ENCODE data around the gene ACTN1. TPM values are rescaled to one million over a fixed set of nuclear protein-coding genes. Genes with fewer than 3 reads are reported as not detected.

Gene ACTN1
- total RNA-seq, 3 donors from 2014 or later: 75.0 to 295 (median 290) TPM

- no peaks in the 10 kb centered on the region for H3K9me3 ChIP-seq
- TF ChIP-seq, protein P1, sequence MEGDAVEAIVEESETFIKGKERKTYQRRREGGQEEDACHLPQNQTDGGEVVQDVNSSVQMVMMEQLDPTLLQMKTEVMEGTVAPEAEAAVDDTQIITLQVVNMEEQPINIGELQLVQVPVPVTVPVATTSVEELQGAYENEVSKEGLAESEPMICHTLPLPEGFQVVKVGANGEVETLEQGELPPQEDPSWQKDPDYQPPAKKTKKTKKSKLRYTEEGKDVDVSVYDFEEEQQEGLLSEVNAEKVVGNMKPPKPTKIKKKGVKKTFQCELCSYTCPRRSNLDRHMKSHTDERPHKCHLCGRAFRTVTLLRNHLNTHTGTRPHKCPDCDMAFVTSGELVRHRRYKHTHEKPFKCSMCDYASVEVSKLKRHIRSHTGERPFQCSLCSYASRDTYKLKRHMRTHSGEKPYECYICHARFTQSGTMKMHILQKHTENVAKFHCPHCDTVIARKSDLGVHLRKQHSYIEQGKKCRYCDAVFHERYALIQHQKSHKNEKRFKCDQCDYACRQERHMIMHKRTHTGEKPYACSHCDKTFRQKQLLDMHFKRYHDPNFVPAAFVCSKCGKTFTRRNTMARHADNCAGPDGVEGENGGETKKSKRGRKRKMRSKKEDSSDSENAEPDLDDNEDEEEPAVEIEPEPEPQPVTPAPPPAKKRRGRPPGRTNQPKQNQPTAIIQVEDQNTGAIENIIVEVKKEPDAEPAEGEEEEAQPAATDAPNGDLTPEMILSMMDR (IDR thresholded peaks at IDR 0.05): peak in 2 of 3 donors; percentile 22 to 69
- TF ChIP-seq POLR2AphosphoS5 (IDR thresholded peaks at IDR 0.05): peak; percentile 19 to 80 (median 76)
- no peak for TF ChIP-seq POLR2A (IDR thresholded peaks at IDR 0.05)
- intact Hi-C loops (cut with DNase I; ENCODE audit: low total_unique reads): no loop called here
- H3K27me3 ChIP-seq: no peaks in the 10 kb centered on the region
- peaks cover 18 to 67% of the 10 kb centered on the region in 2 donors for H3K4me1 ChIP-seq
- no peak overlapping the region for H3K4me3 ChIP-seq
- no peaks in the 10 kb centered on the region for H3K36me3 ChIP-seq
- peak overlapping the region; percentile 83 to 94 for H3K27ac ChIP-seq
- peak; percentile 76 to 97 for DNase-seq (ENCODE audit: low spot score in 2 of 2)
Measured at GRCh38 chr14:68941820-68942219, 37.3 kb downstream of the ACTN1 start.

DNA sequence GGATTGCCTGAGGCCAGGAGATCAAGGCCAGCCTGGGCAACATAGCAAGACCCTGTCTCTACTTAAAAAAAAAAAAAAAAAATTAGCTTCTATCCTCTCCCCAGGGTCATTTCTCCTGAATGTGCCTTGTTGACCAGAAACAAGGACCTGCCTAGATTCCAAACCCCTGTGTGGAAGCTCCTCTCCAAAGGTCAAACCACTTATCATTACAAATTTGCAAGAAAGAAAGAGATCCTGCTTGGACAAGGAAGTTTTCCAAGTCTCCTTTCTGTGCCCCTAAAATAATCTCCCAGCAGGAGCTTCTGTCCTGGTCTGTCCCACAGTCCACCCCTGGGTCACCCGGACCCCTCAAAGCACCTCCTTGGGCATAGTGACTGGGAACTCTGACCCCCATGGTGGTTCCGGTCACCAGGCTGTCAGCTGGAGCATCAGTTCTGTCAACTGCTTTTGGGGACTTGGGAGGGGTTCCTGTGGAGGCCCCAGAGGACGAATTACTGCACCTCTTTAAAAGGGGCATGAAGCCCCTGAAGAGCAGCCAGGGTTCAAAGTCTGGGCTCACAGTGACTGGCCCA lies 38.4 kb downstream of the ACTN1 start:
- intact Hi-C loops (cut with DNase I; ENCODE audit: low total_unique reads): no loop called here
- peaks cover 14 to 58% of the 10 kb centered on the region in 2 donors for H3K4me1 ChIP-seq
- H3K9me3 ChIP-seq: no peaks in the 10 kb centered on the region
- peak overlapping the region; percentile 83 to 94 for H3K27ac ChIP-seq
- DNase-seq (ENCODE audit: low spot score in 2 of 2): no peak
- no peak for TF ChIP-seq POLR2A (IDR thresholded peaks at IDR 0.05)
- no peak for TF ChIP-seq POLR2AphosphoS5 (IDR thresholded peaks at IDR 0.05)
- TF ChIP-seq, protein P1 (IDR thresholded peaks at IDR 0.05): no peak
- no peak overlapping the region for H3K4me3 ChIP-seq
- H3K27me3 ChIP-seq: no peaks in the 10 kb centered on the region
- no peaks in the 10 kb centered on the region for H3K36me3 ChIP-seq

- DNase-seq (ENCODE audit: low spot score in 2 of 2): peak in 1 of 2 donors; percentile 88
- intact Hi-C loops (cut with DNase I; ENCODE audit: low total_unique reads): no loop called here
- H3K9me3 ChIP-seq: no peaks in the 10 kb centered on the region
- H3K27me3 ChIP-seq: no peaks in the 10 kb centered on the region
- H3K27ac ChIP-seq: peak overlapping the region; percentile 83 to 94
- TF ChIP-seq POLR2AphosphoS5 (IDR thresholded peaks at IDR 0.05): peak; percentile 40 to 65 (median 58)
- TF ChIP-seq, protein P1 (IDR thresholded peaks at IDR 0.05): no peak
- peaks cover 14 to 52% of the 10 kb centered on the region in 2 donors for H3K4me1 ChIP-seq
- no peaks in the 10 kb centered on the region for H3K36me3 ChIP-seq
- peak overlapping the region in 1 of 3 donors; percentile 2 for H3K4me3 ChIP-seq
Measured at GRCh38 chr14:68939893-68940613, 39.0 kb downstream of the ACTN1 start.

- peak overlapping the region; percentile 83 to 94 for H3K27ac ChIP-seq
- no peaks in the 10 kb centered on the region for H3K27me3 ChIP-seq
- H3K9me3 ChIP-seq: no peaks in the 10 kb centered on the region
- intact Hi-C loops (cut with DNase I; ENCODE audit: low total_unique reads): no loop called here
- H3K4me3 ChIP-seq: peak overlapping the region in 1 of 3 donors; percentile 27
- peaks cover 13 to 47% of the 10 kb centered on the region in 2 donors for H3K4me1 ChIP-seq
- DNase-seq (ENCODE audit: low spot score in 2 of 2): no peak
- no peaks in the 10 kb centered on the region for H3K36me3 ChIP-seq
- TF ChIP-seq POLR2A (IDR thresholded peaks at IDR 0.05): no peak
Measured at GRCh38 chr14:68939181-68939892, 39.8 kb downstream of the ACTN1 start.

DNA sequence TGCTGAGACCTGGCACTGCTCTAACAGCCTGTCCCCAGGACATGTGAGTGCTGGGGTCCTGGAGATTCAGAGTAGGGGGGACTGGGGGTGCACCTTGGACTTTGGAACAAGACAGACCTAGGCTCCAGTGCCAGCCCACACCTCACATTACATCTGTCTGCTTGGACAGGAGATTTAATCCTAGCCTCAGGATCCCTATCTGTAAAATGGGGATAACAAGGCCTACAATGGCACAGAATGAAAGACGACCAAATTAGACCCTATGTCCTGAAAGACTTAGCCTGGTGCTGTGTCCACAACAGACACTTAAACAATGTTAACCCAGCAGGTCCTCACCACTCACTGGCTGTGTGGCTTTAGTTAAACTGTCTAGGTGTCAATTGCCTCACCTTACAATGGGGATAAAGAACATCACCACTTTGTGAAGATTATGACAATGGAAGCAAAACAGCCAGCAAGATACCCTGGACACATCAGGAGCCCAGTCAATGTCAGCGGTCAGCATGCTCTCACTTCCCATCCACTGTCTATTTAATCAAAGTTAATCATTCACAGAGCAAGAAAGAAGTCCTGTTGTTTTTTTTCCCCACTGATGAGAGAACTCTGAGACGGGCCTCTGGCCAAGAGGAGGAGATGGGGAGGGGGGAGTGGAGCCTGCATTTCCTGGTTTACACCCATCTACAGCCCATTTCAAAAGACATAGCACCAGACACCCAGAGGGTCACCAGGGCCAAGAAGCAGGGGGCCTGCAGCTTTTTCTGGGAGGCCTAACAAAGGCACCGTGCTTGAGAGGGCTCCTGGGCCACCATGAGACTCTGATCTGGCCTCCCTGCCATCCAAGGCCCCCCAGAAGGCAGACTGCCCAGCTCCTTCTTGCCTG lies 40.6 kb downstream of the ACTN1 start:
- TF ChIP-seq POLR2AphosphoS5 (IDR thresholded peaks at IDR 0.05): no peak
- no peak for TF ChIP-seq POLR2A (IDR thresholded peaks at IDR 0.05)
- TF ChIP-seq, protein P1 (IDR thresholded peaks at IDR 0.05): no peak
- H3K9me3 ChIP-seq: no peaks in the 10 kb centered on the region
- peak overlapping the region; percentile 83 to 94 for H3K27ac ChIP-seq
- H3K4me3 ChIP-seq: peak overlapping the region in 1 of 3 donors; percentile 27
- H3K27me3 ChIP-seq: no peaks in the 10 kb centered on the region
- peaks cover 11 to 41% of the 10 kb centered on the region in 2 donors for H3K4me1 ChIP-seq
- intact Hi-C loops (cut with DNase I; ENCODE audit: low total_unique reads): no loop called here
- H3K36me3 ChIP-seq: no peaks in the 10 kb centered on the region
- no peak for DNase-seq (ENCODE audit: low spot score in 2 of 2)

All from breast epithelium (tissue), 4 donors.